Prostate gland (tissue), 2 donors: ENCODE results near the gene LAMA3. TPM values are rescaled to one million over a fixed set of nuclear protein-coding genes. Genes with fewer than 3 reads are reported as not detected.

Experiments
- DNase-seq: peaks from one replicate; pipeline ENCODE4 v3.0.0-alpha.2; 2019; ENCODE audit warnings: low spot score
- H3K27ac ChIP-seq, 2 donors: fragments of 200-600 bp; sonication (generic); 2 replicates each; pipeline ENCODE4 v1.5.1; 2017 to 2019
- H3K27me3 ChIP-seq: fragments of 200-600 bp; sonication (generic); replicated peaks from 2 replicates; pipeline ENCODE4 v1.5.1; 2019; ENCODE audit not compliant: insufficient read depth
- H3K36me3 ChIP-seq, 2 donors: fragments of 200-600 bp; sonication (generic); 1 replicate in 1 of 2; 2 replicates in 1 of 2; pipeline versions ENCODE4 v1.5.1 to v1.8.1; 2017 to 2019
- H3K4me1 ChIP-seq: fragments of 200-600 bp; sonication (generic); replicated peaks from 2 replicates; pipeline ENCODE4 v1.5.1; 2019
- H3K4me3 ChIP-seq, 2 donors: fragments of 200-600 bp; sonication (generic); 2 replicates each; pipeline ENCODE4 v1.5.1; 2017 to 2019
- H3K9me3 ChIP-seq: fragments of 200-600 bp; sonication (generic); 2 replicates; pipeline ENCODE4 v1.5.1; 2017
- POLR2A ChIP-seq: fragments of 450-650 bp; IDR thresholded peaks from one replicate; pipeline ENCODE4 v1.6.1; 2016; ENCODE audit warnings: antibody characterized with exemption, mild to moderate bottlenecking
- POLR2AphosphoS5 ChIP-seq: sonication (generic); formaldehyde crosslinking; IDR thresholded peaks from one replicate; pipeline ENCODE4 v1.6.1; 2017; ENCODE audit warnings: antibody characterized with exemption
- WGBS: methylation state at CpG from one replicate; pipeline ENCODE4 v1.1.5; 2018; 5-methylcytosine and 5-hydroxymethylcytosine counted together
- intact Hi-C: fragments of 100-400 bp; cut with DNase I; formaldehyde crosslinking; loops from one replicate; pipeline ENCODE4 v1.14.2; 2022
- total RNA-seq, 2 donors: library from RNA; depleted of rRNA; stranded (reverse); fragments of >200 nt; gene quantifications; one replicate each; pipeline ENCODE4 v1.1.0, GENCODE V29; 2016
- TF ChIP-seq, protein P1 (sequence below), 4 experiments: fragments of 200-600 bp in 2 of 4; fragments of 450-650 bp in 2 of 4; sonication (generic) in 2 of 4; IDR thresholded peaks; 1 replicate in 3 of 4; 2 replicates in 1 of 4; pipeline ENCODE4 v1.5.1; 2016 to 2019; ENCODE audit warnings: antibody characterized with exemption in 4 of 4, mild to moderate bottlenecking in 2 of 4, moderate library complexity in 2 of 4

The LAMA3 gene
- total RNA-seq, 2 donors from 2014 or later: 31.3 to 35.9 TPM

GRCh38 chr18:23832911-23833310 is 143.7 kb downstream of the LAMA3 start:
- Histone ChIP-seq H3K27me3 (no peaks in the 10 kb centered on the region), H3K36me3 (no peaks in the 10 kb centered on the region), H3K9me3 (no peaks in the 10 kb centered on the region), H3K4me3 (no peak overlapping the region), H3K27ac (no peak overlapping the region), H3K4me1 (no peaks in the 10 kb centered on the region)
- WGBS: 71% methylated on average over 3 of the region's 3 CpGs
- intact Hi-C loops: no loop called here
- DNase-seq: no peak
- TF ChIP-seq POLR2A (no peak), POLR2AphosphoS5 (no peak)
- TF ChIP-seq, protein P1, sequence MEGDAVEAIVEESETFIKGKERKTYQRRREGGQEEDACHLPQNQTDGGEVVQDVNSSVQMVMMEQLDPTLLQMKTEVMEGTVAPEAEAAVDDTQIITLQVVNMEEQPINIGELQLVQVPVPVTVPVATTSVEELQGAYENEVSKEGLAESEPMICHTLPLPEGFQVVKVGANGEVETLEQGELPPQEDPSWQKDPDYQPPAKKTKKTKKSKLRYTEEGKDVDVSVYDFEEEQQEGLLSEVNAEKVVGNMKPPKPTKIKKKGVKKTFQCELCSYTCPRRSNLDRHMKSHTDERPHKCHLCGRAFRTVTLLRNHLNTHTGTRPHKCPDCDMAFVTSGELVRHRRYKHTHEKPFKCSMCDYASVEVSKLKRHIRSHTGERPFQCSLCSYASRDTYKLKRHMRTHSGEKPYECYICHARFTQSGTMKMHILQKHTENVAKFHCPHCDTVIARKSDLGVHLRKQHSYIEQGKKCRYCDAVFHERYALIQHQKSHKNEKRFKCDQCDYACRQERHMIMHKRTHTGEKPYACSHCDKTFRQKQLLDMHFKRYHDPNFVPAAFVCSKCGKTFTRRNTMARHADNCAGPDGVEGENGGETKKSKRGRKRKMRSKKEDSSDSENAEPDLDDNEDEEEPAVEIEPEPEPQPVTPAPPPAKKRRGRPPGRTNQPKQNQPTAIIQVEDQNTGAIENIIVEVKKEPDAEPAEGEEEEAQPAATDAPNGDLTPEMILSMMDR (IDR thresholded peaks at IDR 0.05): no peak

- H3K27me3 ChIP-seq: no peaks in the 10 kb centered on the region
- WGBS: 78% methylated on average over 6 of the region's 6 CpGs
- no peak overlapping the region for H3K27ac ChIP-seq
- no peaks in the 10 kb centered on the region for H3K4me1 ChIP-seq
- intact Hi-C loops: no loop called here
- no peaks in the 10 kb centered on the region for H3K9me3 ChIP-seq
- no peak for TF ChIP-seq POLR2A
- TF ChIP-seq, protein P1 (IDR thresholded peaks at IDR 0.05): no peak
- no peak for TF ChIP-seq POLR2AphosphoS5
- H3K4me3 ChIP-seq: no peak overlapping the region
- DNase-seq: no peak
- H3K36me3 ChIP-seq: no peaks in the 10 kb centered on the region
Measured at GRCh38 chr18:23833714-23834113, 144.5 kb downstream of the LAMA3 start.

DNA sequence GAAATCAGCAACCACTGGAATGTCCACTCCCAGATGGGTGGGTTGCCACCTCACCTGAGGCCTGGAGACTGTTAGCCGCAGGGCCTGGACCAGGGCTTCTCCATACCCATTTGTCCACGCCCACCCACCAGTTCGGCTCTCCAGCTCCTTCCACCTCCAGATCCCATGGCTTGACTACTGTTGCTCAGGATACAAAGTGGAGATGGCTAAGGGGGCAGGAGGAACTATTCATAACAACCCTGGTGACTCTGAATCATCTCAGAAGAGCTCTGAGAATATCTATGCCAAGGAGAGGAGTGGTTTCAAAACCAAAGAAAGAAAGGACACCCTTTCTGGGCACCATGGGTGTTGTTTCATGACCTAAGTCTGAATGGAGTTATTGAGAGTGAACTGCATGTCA is 145.8 kb downstream of the LAMA3 start:
- DNase-seq: no peak
- no peaks in the 10 kb centered on the region for H3K4me1 ChIP-seq
- no peaks in the 10 kb centered on the region for H3K27me3 ChIP-seq
- intact Hi-C loops: no loop called here
- TF ChIP-seq, protein P1 (IDR thresholded peaks at IDR 0.05): no peak
- TF ChIP-seq POLR2A (no peak), POLR2AphosphoS5 (no peak)
- no peaks in the 10 kb centered on the region for H3K9me3 ChIP-seq
- no peak overlapping the region for H3K27ac ChIP-seq
- no peaks in the 10 kb centered on the region for H3K36me3 ChIP-seq
- no peak overlapping the region for H3K4me3 ChIP-seq
- 91% methylated on average over 3 of the region's 3 CpGs for whole genome bisulfite sequencing

GRCh38 chr18:23835506-23835905 is 146.3 kb downstream of the LAMA3 start:
- TF ChIP-seq POLR2AphosphoS5: no peak
- TF ChIP-seq POLR2A: no peak
- no peak for DNase-seq
- no peaks in the 10 kb centered on the region for H3K9me3 ChIP-seq
- H3K4me1 ChIP-seq: no peaks in the 10 kb centered on the region
- 71% methylated on average over 4 of the region's 4 CpGs for WGBS
- H3K27me3 ChIP-seq: no peaks in the 10 kb centered on the region
- intact Hi-C loops: no loop called here
- H3K4me3 ChIP-seq: no peak overlapping the region
- H3K27ac ChIP-seq: no peak overlapping the region
- H3K36me3 ChIP-seq: no peaks in the 10 kb centered on the region

DNA sequence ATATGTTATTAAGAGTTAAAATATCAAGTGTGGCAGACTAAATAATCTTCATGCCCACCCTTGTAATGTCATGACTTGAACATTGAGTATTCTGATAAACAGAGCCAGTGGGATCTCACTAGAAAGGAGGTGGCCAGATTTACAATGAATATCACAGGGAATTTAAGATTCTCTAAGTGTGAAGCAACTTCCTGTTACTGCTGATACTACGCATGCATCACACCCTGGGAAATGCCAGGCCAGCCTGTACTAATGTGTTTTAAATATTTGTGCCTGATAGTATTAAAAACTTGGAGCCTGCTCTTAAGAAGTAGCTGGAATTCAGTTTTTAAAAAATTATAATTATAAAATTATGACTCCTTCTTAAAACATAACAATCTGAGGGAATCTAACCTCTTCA is 148.3 kb downstream of the LAMA3 start:
- DNase-seq: no peak
- intact Hi-C loops: no loop called here
- H3K27ac ChIP-seq: no peak overlapping the region

More for the DNA sequence above, 148.3 kb downstream of the LAMA3 start:
- WGBS: 76% methylated on average over 1 of the region's 1 CpG
- TF ChIP-seq POLR2AphosphoS5 (no peak), POLR2A (no peak)
- TF ChIP-seq, protein P1 (IDR thresholded peaks at IDR 0.05): no peak
- Histone ChIP-seq H3K4me3 (no peak overlapping the region), H3K27me3 (no peaks in the 10 kb centered on the region), H3K36me3 (no peaks in the 10 kb centered on the region), H3K9me3 (no peaks in the 10 kb centered on the region), H3K4me1 (no peaks in the 10 kb centered on the region)
